HG03575 (cell line): ENCODE data around the gene APIP.

Experiments
- ATAC-seq: cut with Tn5 transposase; IDR thresholded peaks from one replicate; pipeline ENCODE4 v1.9.1; 2021; ENCODE audit not compliant: unreplicated experiment, insufficient number of reproducible peaks, low FRiP score; ENCODE audit errors: extremely low read depth

The APIP gene

DNA sequence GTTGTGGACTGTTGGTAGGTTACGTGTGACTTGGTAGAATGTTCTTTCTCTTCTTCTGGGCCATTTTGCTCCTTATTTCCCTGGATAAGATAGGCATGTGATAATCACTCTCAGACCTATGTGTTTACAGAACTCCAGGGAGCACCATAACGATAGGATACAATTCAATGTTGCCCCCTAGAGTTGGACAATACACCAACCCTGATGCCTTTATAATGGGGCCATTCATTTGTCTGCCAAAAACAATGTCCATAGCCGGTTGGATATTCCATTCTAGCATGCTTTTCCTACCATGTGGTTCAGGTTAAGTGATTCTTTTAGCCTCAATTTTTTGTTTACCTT, 60.5 kb downstream of the APIP start:
- ATAC-seq, result no peak

DNA sequence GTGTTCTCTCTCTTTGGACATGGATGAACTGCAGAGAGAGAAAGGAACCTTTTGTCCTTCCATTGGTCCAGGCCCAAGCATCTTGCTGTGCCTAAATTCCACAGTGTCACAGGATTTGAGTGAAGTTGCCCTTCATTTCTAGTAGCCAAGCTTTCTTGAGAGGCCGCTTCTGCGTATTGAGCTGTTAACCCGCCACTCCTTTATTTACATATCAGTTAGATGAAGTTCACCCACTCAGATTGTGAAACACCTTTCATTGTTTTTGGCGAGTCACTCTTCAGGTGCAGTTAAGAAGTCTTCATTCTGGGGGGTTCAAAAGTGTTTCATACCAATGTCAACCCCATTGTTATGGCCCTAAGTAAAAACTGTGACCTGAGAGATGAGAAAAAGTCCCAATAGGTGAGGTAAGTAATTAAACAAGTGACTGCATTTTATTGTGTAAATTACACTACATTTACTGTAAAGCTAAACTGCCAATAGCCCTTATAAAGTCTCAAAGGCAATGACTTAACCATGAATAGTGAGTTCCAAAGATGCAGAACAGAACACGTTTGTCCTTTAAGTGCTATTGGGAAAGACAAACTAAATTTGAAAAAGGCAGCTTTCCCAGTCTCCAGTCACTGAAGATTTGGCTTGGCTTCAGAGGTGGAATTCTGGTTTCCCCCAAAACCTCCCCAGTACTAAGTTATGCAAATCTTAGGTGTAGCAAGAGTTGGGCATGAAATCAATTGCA, 61.0 kb downstream of the APIP start:
- ATAC-seq, result no peak

DNA sequence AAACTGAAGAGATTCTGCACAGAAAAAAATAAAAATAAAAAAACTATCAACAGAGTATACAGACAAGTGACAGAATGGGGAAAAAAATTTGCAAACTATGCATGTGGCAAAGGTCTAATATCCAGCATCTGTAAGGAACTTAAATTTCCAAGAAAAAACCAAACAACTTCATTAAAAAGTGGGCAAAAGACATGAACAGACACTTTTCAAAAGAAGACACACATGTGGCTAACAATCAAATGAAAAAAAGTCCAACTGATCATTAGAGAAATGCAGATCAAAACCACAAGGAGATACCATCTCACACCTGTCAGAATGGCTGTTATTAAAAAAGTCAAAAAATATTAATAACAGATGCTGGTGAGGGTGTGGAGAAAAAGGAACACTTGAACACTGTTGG, 64.3 kb downstream of the APIP start:
- ATAC-seq, result no peak

DNA sequence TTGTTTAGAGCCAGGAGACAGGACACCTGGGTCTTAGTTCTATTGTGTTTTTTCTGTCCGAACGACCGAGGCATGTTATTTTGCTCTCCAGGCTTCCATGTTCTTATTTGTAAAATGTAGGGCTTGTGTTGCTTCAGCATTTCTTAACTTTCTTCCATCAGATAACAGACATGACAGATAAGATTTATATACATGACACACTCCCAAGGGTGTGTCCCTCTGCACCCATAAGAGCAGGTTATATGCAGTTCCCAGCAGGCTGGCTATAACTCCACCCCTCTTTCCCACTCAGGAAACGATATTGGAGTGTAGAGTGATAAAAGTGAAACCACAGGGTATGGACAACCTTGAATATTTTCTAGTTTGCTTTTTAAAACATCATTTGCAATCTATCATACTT, 65.8 kb downstream of the APIP start:
- ATAC-seq, result no peak

DNA sequence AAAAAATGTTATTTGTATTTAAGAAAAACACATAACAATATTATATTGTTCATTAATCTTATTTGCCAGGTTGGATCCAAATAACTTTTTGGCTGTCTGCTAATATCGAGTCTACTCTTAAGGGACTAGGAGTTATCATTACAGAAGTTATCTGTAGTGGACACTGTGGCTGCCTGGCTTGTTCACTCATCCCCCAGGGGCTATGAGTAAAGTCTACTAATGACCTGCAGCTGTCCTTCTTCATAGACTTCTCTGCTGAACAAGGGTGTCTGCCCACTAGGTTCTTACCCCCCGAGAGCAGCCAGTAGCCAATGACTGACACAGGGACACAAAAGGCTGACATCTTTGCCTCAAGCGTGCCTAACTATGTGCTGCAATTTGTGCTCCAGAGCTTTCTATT, 69.7 kb downstream of the APIP start:
- no peak for ATAC-seq

DNA sequence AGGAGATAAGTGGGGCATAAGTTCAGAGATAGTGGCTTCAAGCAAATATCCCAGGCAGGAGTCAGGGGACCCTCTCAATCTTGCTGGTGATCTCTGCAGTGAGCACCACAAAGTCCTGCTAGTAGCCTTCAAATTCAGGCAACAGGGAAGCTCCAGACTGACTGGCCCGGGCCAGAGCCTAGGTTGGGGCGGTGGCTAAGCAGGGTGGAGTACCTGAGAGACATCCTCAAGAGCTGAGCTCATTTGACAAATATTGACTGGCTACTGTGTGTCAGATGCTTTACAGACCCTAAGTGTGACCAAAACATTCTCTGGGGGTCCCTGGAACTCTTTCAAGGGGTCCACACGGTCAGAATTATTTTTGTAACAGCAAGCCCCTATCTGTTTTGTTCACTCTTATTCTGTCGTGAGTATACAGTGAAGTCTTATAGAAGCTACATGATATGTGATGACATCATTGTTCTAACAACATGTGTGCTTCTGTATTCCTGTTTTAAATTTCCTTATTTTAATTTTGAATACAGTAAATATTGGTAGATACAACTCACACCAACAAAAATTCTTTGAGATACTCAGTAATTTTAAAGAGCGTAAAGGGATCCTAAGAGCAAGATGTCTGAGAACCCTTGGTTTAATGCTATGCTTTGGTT, 71.6 kb downstream of the APIP start:
- no peak for ATAC-seq

DNA sequence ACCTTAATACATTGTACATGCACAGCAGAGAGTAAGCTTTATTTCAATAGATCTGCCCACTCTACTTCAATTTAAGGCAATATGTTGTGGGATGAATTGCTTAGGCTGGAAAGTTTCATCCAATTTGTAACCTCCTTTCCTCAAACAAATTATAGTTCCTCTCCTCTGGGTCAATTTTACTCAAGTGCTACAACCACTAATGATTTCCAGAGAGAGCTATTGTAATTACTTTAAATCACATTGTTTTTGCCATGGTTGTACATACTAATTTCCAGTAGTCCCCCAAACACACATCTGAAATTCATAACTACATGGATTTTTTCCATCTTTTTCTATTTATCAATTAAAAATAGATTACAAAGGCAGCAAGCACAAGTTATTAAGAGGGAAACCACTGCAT, 72.9 kb downstream of the APIP start:
- ATAC-seq, result no peak

DNA sequence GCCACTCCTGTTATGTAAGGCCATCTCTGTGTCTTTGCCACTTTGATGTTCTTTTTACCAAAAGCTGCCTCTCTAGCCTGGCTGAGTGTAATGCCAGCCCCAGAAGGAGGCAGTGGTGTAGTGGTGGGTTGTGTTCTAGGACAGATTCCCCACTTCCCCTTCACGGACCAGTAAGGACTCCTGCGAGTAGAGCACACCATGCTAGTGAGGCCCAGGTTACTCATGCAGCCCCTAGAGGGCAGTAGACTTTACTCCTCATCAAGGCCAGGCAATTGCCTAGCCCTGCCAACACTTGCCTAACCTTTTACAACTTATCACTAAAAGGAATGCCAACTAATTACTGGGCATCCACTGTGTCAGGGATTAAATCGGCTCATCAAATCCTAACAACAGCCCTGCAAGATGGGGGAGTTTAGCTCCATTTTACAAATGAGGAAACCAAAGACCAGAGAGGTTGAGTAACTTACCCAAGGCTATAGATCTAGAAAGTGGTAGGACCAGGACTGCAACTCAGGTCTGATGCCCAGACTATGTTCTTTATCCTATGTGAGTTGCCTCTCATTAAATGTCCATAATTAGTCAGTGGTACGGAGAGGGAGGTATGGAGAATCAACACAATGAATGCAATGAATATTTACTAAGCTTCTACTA, 75.3 kb downstream of the APIP start:
- no peak for ATAC-seq

DNA sequence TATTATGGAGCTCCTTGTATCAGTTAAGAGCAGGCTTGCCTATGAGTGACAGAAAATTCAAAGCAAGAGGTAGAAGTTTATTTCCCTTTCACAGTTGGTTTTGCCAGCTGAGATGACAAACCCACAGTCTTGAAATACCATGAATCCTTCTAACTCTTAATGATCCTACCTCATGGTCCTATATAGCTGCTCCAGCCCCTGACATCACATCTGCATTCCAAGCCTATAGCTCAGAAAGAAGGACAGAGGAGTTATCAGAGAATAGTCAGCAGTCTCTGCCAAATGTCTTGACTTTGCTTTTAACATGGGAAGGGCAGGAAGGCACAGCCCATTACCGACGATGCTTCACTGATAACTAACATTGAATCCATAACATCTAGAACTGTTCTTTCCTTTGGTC, 76.2 kb downstream of the APIP start:
- no peak for ATAC-seq

DNA sequence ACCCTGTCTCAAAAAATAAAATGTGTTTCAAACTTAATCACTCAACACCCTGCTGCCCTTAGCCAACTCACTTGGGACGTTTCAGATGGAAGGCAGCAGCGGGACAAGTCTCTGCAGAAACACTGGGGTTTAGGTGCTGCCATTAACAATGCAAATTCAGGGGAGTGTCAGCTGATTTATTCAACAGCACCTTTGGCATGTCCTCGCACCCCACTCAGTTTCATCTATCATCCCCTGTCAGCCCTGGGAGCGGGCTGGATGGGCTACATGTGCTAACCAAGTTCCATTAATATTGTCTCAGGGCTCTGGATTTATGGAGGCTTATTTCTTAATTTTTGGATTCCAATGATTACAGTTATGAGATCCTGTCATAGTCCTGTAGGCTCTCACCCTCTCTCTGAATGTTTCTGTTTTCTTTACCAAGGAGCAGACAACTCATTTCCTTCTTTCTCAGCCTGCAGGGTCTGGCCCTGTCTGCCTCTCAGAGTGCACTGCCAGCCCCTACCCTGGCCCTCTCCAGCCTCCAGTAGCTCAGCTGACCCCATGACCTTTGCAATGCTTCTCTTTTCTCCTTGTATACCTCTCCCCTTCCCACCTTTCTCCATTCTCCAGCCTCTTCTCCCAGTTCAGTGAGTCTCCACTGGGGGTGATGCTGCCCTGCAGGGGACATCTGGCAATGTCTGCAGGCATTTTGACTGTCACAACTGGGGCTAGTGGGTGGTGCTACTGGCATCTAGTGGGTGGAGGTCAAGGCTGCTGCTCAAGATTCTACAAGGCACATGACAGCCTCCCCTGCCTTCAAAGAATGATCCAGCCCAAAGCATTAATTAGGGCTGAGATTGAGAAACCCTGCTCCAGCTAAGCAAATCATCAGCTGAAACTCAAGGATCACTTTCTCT, 79.0 kb downstream of the APIP start:
- ATAC-seq, result no peak

DNA sequence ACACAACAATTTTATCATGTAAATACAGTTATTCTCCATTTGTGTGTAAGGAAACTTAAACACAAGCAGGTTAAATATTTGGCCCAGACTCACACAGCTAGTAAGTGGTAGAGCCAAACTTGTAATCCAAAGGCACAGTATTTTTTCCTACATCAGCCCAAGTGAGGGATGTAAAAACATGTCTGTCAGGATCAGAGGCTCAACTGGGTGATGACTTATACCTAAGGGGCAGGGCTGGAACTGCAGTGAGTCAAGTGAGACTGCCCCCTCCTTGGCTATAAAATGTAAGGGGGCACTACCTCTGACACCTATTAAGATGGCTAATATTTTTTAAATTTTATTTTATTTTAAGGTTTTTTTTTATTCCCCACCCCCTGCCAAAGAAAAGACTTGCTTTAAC, 82.6 kb downstream of the APIP start:
- ATAC-seq, result no peak
